Activated CD8-positive, alpha-beta memory T cell treated with anti-CD3 and anti-CD28 coated beads, Interleukin-2, amount 10 ng/mL, durations not matched to agents 7 days and 5 days (primary cell): ENCODE data around the gene TMEM140. TPM values are rescaled to one million over a fixed set of nuclear protein-coding genes. Genes with fewer than 3 reads are reported as not detected.
"Not testable (repeated sequence)": the region's sequence is repeated elsewhere in the genome, so short reads cannot be mapped to it uniquely, and the experiment has no call there.

Experiments
- ATAC-seq: fragments of 150-1000 bp; cut with Tn5 transposase; one replicate; pipeline ENCODE4 v1.10.0; 2021; ENCODE audit warnings: moderate library complexity
- CTCF ChIA-PET: fragments of 350-600 bp; sonication (Branson Sonifier 250); formaldehyde crosslinking; loops from one replicate; lab custom pipeline; 2021; ENCODE audit warnings: antibody characterized with exemption; lab: Charles Lee
- DNase-seq: peaks from one replicate; pipeline ENCODE4 v3.0.0-alpha.2; 2020
- H3K27ac Mint-ChIP-seq: one replicate; pipeline ENCODE4 v1.8.0; 2021; ENCODE audit warnings: mild to moderate bottlenecking, mixed read lengths
- H3K27me3 Mint-ChIP-seq: one replicate; pipeline ENCODE4 v1.8.0; 2021; ENCODE audit warnings: mixed read lengths
- H3K36me3 Mint-ChIP-seq: one replicate; pipeline ENCODE4 v1.8.0; 2021; ENCODE audit warnings: mild to moderate bottlenecking, mixed read lengths
- H3K4me1 Mint-ChIP-seq: one replicate; pipeline ENCODE4 v1.8.0; 2021; ENCODE audit warnings: mixed read lengths
- H3K4me3 Mint-ChIP-seq: one replicate; pipeline ENCODE4 v1.8.0; 2021; ENCODE audit warnings: mild to moderate bottlenecking, moderate library complexity, mixed read lengths
- H3K9me3 Mint-ChIP-seq: one replicate; pipeline ENCODE4 v1.8.0; 2022; ENCODE audit warnings: low read depth, mixed read lengths
- total RNA-seq, 2 experiments: library from RNA; stranded (reverse); gene quantifications; one replicate each; pipeline ENCODE4 v1.2.3, GENCODE V29; 2021

The TMEM140 gene
- total RNA-seq, 2 experiments from 2014 or later: 19.9 to 27.5 TPM

DNA sequence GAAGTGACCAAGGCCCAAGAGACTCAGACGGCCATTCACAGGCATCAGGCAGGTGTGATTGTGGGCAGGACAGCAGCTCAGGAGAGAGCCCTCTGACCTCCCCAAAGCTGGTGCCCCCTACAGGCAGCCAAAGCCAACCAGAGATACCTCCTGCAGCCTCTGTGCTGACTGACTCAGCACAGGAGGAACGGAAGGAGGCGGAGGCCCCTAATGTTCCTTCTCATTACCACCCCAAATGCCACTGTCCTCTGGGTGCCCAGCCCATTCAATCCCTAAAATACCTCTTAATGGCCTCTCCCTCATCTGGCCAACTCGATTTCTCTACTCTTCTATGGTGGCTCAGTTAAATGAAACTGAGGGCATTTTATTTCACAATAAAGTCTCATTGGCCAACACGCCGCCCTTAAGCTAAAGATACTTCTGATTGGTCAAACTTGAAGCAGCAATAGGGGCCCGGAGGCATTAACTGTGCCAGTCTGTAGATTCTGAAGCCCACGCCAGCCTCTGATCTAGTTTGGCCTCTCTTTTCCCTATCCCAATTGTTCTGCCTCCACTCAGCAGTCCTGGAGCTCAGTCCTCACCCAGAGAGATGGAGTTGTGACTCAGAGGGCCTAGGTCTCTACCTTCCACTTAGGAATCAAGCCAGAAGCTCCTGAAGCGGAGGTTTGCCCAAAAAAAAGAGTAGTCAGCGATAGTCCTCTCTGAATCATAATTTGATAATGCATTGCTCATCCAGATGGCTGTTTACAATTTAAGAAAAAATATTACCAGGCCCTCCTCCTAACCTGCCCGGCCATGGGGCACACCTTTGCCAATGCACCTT, 21.5 kb downstream of the TMEM140 start:
- DNase-seq (peak; percentile 85), ATAC-seq (peak; percentile 52)
- peaks cover 43% of the 10 kb centered on the region for H3K4me1 Mint-ChIP-seq
- peaks cover 42% of the 10 kb centered on the region for H3K36me3 Mint-ChIP-seq
- CTCF ChIA-PET: interaction anchor here (0.8 to 6.4 kb wide), 11 partner anchors 10 to 535 kb away, joined by 3 to 65 read pairs (median 4); partner anchors contain the start of genes AGBL3 and TMEM140
- peak overlapping the region; percentile 92 for H3K27ac Mint-ChIP-seq
- no peaks in the 10 kb centered on the region for H3K27me3 Mint-ChIP-seq
- H3K4me3 Mint-ChIP-seq: peak overlapping the region; percentile 90
- no peaks in the 10 kb centered on the region for H3K9me3 Mint-ChIP-seq

DNA sequence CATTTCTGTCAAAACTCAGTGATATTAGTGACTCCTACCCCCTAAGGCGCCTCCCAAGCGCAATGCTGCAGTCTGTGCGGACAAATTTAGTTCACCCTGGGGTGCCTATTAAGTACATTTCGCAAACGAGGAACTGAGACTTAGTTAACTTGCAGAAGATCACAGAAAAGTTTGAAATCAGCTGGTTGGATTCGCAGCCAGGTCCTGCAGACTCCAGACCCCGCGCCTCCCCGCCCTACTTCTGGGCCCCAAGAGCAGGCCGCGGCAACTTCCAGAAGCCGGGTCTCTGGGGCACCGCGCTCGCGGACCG, 22.0 kb downstream of the TMEM140 start:
- Mint-ChIP-seq H3K27me3 (no peaks in the 10 kb centered on the region), H3K36me3 (peaks cover 38% of the 10 kb centered on the region), H3K27ac (peak overlapping the region; percentile 92), H3K9me3 (no peaks in the 10 kb centered on the region), H3K4me3 (peak overlapping the region; percentile 90), H3K4me1 (peaks cover 43% of the 10 kb centered on the region)
- DNase-seq (no peak), ATAC-seq (peak; percentile 2)
- CTCF ChIA-PET: interaction anchor here (1.0 to 6.4 kb wide), 11 partner anchors 9 to 532 kb away, joined by 3 to 65 read pairs (median 7); partner anchors contain the start of genes AGBL3 and TMEM140

DNA sequence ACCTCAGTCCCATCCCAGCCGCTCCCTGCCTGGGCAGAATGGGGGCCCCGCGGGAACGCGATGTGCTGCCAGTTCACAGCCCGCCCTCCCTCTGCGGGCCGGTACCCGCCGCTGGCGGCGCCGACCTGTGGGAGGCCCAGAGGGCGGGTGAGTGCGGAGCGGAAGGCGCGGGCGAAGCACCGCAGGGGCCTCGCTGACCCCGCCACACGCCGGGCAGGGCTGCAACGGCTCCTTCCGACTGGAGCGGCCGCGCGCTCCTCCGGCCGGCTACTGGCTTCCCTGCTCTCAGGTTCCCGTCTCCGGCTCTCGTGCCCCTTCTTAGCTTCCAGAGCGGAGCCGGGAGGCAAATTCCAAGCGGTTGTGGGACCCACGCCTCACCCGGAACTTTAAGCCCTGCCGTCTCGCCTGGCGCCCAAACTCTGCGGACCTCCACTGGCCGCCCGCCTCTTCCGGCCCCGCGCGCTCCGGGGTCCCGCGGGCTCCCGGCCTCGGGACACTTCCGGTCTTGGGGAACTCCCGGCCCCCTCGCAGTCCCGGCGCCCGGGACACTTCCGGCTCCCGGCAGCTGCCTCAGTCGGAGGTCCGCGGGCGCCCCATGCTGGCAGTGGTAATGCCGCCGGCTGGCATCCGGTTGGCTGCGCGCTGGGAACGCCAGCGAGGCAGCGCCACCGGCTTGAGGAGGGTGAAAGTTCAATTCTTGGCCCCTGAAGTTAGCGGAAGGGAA, 22.6 kb downstream of the TMEM140 start, which contains the start of gene CYREN:
TSS of gene CYREN (minus strand) at position 434 of the 724 bp plus-strand sequence. CDS start 1,785 bp downstream, outside the sequence.
- Mint-ChIP-seq H3K27ac (peak within 1 kb of the TSS; percentile 92), H3K27me3 (no peaks in the 10 kb centered on the region), H3K4me3 (peak within 1 kb of the TSS; percentile 90), H3K9me3 (no peaks in the 10 kb centered on the region), H3K4me1 (peaks cover 43% of the 10 kb centered on the region), H3K36me3 (peaks cover 33% of the 10 kb centered on the region)
- ATAC-seq: peak; percentile 85
- CTCF ChIA-PET: interaction anchor here (0.8 to 6.4 kb wide), 16 partner anchors 8 to 898 kb away, joined by 3 to 65 read pairs (median 4); partner anchors contain the start of genes AGBL3 and TMEM140
- DNase-seq: peak; percentile 94

DNA sequence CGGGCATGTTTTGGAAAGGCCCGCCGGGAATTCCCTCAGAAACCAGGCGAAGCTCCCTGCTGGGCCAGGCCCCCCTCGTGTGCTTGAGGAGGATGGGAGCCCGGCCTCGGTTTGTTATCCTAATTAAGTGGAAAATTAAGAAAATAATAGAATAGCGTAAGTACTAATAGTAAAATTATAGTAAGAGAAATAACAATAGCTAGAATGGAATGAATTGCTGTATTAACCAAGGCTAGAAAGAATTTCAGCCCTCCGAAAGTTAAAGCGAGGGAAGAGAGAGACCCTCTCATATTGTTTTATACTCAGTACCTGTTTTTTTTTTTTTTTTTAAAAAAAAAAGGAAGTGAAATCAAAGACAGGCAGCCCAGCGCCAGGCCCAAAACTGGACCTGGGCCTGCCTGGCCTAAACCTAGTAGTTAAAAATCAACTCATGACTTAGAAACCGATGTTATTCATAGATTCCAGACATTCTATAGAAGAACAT, 23.2 kb downstream of the TMEM140 start:
- peak overlapping the region; percentile 92 for H3K27ac Mint-ChIP-seq
- H3K36me3 Mint-ChIP-seq: peaks cover 27% of the 10 kb centered on the region
- H3K4me1 Mint-ChIP-seq: peaks cover 41% of the 10 kb centered on the region
- CTCF ChIA-PET: interaction anchor here (0.8 to 6.4 kb wide), 14 partner anchors 8 to 898 kb away, joined by 3 to 65 read pairs (median 4); partner anchors contain the start of genes AGBL3 and TMEM140
- not testable (repeated sequence) for ATAC-seq, H3K9me3 Mint-ChIP-seq, DNase-seq, H3K27me3 Mint-ChIP-seq
- H3K4me3 Mint-ChIP-seq: peak overlapping the region; percentile 90

DNA sequence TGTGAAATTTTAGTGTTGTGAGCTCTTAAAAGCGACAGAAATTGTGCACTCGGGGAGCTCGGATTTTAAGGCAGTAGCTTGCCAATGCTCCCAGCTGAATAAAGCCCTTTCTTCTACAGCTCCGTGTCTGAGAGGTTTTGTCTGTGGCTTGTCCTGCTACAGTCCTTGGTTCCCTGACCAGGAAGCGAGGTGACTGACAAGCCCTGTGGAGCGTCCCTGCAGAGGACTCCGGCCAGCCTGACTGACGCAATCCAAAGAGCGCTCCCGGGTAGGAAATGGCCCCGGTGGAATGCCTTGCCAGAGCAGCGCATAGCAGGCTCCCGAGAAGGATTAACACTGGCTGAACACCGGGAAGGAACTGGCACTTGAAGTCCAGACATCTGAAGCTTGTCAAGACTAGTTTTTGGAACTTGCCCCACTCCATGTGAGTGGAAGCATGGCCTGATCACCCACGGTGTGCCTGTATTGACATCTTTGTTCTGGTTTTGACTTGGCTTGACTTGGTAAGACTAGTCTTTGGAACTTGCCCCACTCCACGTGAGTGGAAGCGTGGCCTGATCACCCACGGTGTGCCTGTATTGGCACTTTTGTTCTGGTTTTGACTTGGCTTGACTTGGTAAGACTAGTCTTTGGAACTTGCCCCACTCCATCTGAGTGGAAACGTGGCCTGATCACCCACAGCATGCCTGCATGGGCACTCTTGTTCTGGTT, 23.9 kb downstream of the TMEM140 start:
- H3K27ac Mint-ChIP-seq, ATAC-seq, H3K9me3 Mint-ChIP-seq, H3K27me3 Mint-ChIP-seq, H3K4me3 Mint-ChIP-seq: not testable (repeated sequence)
- peak; percentile 43 for DNase-seq
- CTCF ChIA-PET: interaction anchor here (0.9 to 6.4 kb wide), 8 partner anchors 14 to 185 kb away, joined by 3 to 65 read pairs (median 7); partner anchors contain the start of genes AGBL3 and TMEM140
- Mint-ChIP-seq H3K4me1 (peaks cover 37% of the 10 kb centered on the region), H3K36me3 (peaks cover 22% of the 10 kb centered on the region)

DNA sequence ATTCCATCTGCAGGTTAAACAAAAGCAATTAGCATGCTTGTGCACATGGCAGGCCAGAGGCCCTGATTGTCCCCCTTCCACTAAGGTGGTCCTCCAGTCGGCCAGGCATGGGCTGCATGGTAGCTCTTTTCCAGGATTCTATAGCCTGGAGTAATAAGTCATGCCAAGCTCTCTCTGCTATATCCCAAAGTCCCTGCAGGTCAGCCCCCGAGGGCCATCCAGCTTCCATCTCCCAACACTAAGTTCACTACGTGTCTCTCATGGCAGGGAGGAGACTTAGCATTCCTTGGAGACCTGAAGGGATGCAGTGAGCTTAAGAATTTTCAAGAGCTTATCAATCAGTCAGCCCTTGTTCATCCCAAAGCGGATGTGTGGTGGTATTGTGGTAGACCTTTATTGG, 26.0 kb downstream of the TMEM140 start:
- not testable (repeated sequence) for H3K36me3 Mint-ChIP-seq, H3K4me3 Mint-ChIP-seq, H3K27ac Mint-ChIP-seq, H3K9me3 Mint-ChIP-seq, H3K27me3 Mint-ChIP-seq, ATAC-seq
- peaks cover 16% of the 10 kb centered on the region for H3K4me1 Mint-ChIP-seq
- CTCF ChIA-PET: interaction anchor here (1.5 kb wide), 1 partner anchor 216 kb away, joined by 3 read pairs; no protein-coding TSS in a partner anchor
- DNase-seq: peak; percentile 35

DNA sequence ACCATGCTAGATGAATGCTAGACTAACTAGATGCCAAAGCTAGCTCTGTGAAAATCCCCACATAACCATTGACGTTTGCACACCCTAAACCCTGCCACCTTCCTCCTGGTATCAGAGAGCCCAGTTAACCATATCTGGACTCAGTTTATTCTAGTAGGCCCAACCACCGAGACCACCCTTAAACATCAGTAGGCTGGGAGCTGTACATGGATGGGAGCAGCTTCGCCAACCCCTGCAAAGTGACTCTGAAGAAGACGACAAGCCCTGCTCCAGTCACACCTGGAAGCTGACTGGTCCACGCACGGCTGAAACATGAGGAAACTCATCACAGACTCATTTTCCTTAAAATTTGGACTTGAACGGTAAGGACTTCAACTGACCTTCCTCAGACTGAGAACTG, 27.1 kb downstream of the TMEM140 start:
- no peak overlapping the region for H3K4me3 Mint-ChIP-seq
- no peak for ATAC-seq
- DNase-seq: peak; percentile 31
- H3K4me1 Mint-ChIP-seq: peaks cover 6% of the 10 kb centered on the region
- no peak overlapping the region for H3K27ac Mint-ChIP-seq
- CTCF ChIA-PET: interaction anchor here (1.5 kb wide), 1 partner anchor 217 kb away, joined by 3 read pairs; no protein-coding TSS in a partner anchor
- H3K36me3 Mint-ChIP-seq: peaks cover 1% of the 10 kb centered on the region
- H3K9me3 Mint-ChIP-seq: no peaks in the 10 kb centered on the region
- no peaks in the 10 kb centered on the region for H3K27me3 Mint-ChIP-seq

DNA sequence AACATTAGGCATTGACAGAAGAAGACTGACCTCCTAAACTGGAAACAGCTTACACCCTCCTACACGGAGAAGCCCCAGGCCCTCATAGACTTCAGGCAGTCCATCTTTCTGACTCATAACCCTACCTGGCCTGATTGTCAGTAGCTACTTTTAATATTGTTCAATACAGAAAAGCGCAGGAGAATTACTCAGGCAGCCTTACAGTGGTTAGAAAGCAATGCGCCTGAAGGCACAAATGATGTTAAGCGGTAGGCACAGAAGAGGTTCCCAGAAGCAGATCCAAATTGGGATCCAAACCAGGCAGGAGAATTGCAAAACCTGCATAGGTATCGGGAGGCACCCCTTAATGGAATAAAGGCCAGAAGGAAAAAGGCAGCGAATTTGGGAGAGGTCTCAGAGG, 28.1 kb downstream of the TMEM140 start:
- peaks cover 3% of the 10 kb centered on the region for H3K9me3 Mint-ChIP-seq
- H3K27ac Mint-ChIP-seq: no peak overlapping the region
- H3K36me3 Mint-ChIP-seq: peaks cover 7% of the 10 kb centered on the region
- CTCF ChIA-PET: interaction anchor here (1.0 kb wide), 1 partner anchor 15 kb away, joined by 3 read pairs; no protein-coding TSS in a partner anchor
- peaks cover 4% of the 10 kb centered on the region for H3K4me1 Mint-ChIP-seq
- DNase-seq (peak; percentile 34), ATAC-seq (no peak)
- no peak overlapping the region for H3K4me3 Mint-ChIP-seq
- no peaks in the 10 kb centered on the region for H3K27me3 Mint-ChIP-seq

DNA sequence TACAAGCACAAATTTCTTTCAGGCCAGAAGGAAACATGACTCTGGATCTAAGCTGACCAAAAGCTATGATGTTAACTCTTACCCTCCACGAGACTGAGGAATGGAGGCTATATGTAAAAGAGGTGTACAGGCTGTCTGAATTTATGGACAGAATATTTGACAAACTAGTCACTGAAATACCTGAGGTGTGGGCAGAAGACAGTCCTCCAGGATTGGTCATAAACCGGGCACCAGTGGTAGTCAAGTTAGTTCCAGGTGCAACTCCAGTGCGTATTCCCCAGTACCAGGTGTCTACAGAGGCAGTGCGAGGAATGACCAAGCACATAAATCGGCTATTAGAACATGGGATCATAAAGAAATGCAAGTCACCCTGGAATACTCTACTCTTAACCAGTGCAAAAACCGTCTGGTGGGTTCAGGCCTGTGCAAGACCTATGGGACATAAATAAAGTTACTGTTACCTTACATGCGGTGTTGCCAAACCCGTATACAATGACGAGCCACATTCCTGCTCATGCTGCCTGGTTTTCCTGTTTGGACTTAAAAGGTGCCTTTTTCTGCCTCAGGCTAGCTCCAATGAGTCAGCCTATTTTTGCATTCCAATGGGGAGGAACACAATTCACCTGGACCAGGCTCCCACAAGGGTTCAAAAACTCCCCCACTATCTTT, 29.3 kb downstream of the TMEM140 start:
- DNase-seq: no peak

DNA sequence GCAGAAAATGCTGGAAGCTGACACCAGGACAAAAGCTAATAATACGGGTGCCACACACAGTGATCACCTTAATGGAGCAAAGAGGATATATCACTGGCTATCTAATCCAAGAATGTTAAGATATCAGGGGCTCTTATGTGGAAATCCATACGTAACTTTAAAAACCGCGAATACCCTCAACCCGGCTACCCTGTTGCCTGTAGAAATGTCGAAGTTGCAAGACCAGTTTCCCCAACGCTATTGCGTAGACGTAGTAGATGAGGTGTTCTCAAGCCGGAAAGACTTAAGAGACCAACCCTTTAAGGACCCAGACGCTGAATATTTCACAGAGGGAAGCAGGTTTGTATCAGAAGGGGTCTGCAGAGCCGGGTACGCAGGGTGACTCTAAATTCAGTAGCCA, 30.5 kb downstream of the TMEM140 start:
- no peaks in the 10 kb centered on the region for H3K27me3 Mint-ChIP-seq
- peaks cover 26% of the 10 kb centered on the region for H3K36me3 Mint-ChIP-seq
- H3K9me3 Mint-ChIP-seq: peaks cover 18% of the 10 kb centered on the region
- H3K27ac Mint-ChIP-seq: no peak overlapping the region
- ATAC-seq: no peak
- H3K4me3 Mint-ChIP-seq: no peak overlapping the region
- H3K4me1 Mint-ChIP-seq: no peaks in the 10 kb centered on the region
- CTCF ChIA-PET: interaction anchor here (1.0 to 1.1 kb wide), 3 partner anchors 8 to 30 kb away, joined by 3 read pairs; partner anchors contain the start of genes CYREN and TMEM140
- DNase-seq: no peak

More for the DNA sequence above, 29.3 kb downstream of the TMEM140 start:
- no peak overlapping the region for H3K27ac Mint-ChIP-seq
- no peaks in the 10 kb centered on the region for H3K27me3 Mint-ChIP-seq
- H3K36me3 Mint-ChIP-seq: peaks cover 16% of the 10 kb centered on the region
- H3K9me3 Mint-ChIP-seq: peaks cover 11% of the 10 kb centered on the region
- no peak overlapping the region for H3K4me3 Mint-ChIP-seq
- ATAC-seq: no peak
- CTCF ChIA-PET: no interaction called here
- peaks cover under 1% of the 10 kb centered on the region for H3K4me1 Mint-ChIP-seq

DNA sequence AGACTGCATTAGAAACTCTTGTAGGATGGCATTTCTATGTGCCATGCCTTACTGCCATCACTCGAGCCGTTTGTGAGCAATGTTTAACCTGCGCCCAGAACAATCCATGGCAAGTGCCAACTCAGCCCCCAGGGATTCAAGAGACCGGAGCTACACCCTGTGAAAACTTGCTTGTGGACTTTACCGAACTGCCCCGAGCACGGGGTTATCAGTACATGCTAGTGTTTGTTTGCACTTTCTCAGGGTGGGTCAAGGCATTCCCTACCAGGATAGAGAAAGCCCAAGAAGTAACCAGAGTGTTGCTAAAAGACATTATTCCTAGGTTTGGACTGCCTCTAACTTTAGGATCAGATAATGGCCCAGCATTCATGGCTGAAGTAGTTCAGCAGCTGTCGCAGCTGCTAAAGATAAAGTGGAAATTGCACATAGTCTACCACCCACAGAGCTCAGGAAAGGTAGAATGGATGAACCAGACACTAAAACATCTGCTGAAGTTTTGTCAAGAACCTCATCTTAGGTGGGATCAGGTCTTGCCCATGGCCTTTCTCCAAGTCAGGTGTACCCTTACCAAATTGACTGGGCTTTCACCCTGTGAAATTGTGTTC, 31.6 kb downstream of the TMEM140 start:
- Mint-ChIP-seq H3K4me1 (no peaks in the 10 kb centered on the region), H3K4me3 (no peak overlapping the region), H3K27me3 (no peaks in the 10 kb centered on the region), H3K9me3 (peaks cover 20% of the 10 kb centered on the region), H3K36me3 (peaks cover 36% of the 10 kb centered on the region), H3K27ac (no peak overlapping the region)
- ATAC-seq (no peak), DNase-seq (no peak)
- CTCF ChIA-PET: interaction anchor here (1.0 to 1.1 kb wide), 3 partner anchors 9 to 31 kb away, joined by 3 read pairs; partner anchors contain the start of genes CYREN and TMEM140

DNA sequence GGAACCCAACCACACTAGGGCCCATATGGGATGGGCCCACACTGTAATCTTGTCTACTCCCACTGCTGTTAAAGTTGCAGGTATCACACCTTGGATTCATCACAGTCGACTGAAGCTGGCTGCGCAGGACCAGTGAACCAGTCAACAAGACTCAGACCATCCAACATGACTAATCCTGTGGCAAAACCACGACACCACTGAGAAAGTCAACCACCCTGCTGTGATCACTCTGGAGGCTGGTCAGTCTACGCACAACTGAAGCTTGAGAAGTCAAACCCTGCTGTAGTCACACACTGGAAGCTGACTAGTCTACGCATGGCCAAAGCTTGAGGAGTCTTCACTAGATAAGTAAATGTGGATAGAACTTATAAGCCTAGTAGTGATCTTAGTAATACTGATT, 32.2 kb downstream of the TMEM140 start:
- CTCF ChIA-PET: no interaction called here
- DNase-seq (no peak), ATAC-seq (no peak)
- Mint-ChIP-seq H3K4me1 (no peaks in the 10 kb centered on the region), H3K27me3 (no peaks in the 10 kb centered on the region), H3K27ac (no peak overlapping the region), H3K36me3 (peaks cover 42% of the 10 kb centered on the region), H3K4me3 (no peak overlapping the region), H3K9me3 (peaks cover 20% of the 10 kb centered on the region)
